Measurements from ENCODE around the gene CAMTA1.

GRCh38 chr1:7198664-7199063 is 413.4 kb downstream of the CAMTA1 start:
- TF ChIP-seq, protein P1, sequence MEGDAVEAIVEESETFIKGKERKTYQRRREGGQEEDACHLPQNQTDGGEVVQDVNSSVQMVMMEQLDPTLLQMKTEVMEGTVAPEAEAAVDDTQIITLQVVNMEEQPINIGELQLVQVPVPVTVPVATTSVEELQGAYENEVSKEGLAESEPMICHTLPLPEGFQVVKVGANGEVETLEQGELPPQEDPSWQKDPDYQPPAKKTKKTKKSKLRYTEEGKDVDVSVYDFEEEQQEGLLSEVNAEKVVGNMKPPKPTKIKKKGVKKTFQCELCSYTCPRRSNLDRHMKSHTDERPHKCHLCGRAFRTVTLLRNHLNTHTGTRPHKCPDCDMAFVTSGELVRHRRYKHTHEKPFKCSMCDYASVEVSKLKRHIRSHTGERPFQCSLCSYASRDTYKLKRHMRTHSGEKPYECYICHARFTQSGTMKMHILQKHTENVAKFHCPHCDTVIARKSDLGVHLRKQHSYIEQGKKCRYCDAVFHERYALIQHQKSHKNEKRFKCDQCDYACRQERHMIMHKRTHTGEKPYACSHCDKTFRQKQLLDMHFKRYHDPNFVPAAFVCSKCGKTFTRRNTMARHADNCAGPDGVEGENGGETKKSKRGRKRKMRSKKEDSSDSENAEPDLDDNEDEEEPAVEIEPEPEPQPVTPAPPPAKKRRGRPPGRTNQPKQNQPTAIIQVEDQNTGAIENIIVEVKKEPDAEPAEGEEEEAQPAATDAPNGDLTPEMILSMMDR (IDR thresholded peaks at IDR 0.05), result no peak
- TF ChIP-seq SIN3A (IDR thresholded peaks at IDR 0.05; ENCODE audit: borderline replicate concordance, insufficient read depth, low read depth, low read length) (no peak), POLR2AphosphoS5 (IDR thresholded peaks at IDR 0.05; ENCODE audit: low read depth, low read length) (no peak)
